GM12872 (cell line): Measurements from ENCODE around the gene PCDHB4.
A peak's percentile ranks its signal among the peaks of the same experiment; 100 is the strongest.

Experiments
- TF ChIP-seq, protein P1 (sequence below): IDR thresholded peaks from 3 replicates; pipeline ENCODE4 v1.5.1; 2011; ENCODE audit warnings: low read depth, mild to moderate bottlenecking, low read length, moderate library complexity; ENCODE audit not compliant: insufficient read depth

Gene PCDHB4

DNA sequence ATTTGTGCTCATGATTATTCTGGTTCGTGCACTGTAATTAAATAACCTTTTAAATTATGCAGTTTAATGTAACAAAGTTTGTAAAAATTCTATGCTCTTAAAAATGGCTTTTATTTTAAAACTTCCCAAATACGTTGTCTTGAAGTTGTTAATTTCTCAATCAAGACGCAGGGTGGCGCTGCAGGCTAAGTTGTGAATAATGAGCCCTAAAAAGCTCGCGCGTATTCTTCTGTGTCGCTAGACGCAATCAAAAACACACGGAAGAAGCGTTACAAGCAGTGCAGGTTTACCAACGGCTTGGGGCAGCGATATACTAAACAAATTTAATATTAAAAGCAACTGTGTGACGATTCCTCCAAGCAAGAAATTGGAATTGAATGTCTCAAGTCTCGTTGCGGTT lies at the start of gene PCDHB4:
TSS of gene PCDHB4 (plus strand) at position 256 of the 400 bp plus-strand sequence. CDS start 181 bp downstream, outside the sequence.
- TF ChIP-seq, protein P1, sequence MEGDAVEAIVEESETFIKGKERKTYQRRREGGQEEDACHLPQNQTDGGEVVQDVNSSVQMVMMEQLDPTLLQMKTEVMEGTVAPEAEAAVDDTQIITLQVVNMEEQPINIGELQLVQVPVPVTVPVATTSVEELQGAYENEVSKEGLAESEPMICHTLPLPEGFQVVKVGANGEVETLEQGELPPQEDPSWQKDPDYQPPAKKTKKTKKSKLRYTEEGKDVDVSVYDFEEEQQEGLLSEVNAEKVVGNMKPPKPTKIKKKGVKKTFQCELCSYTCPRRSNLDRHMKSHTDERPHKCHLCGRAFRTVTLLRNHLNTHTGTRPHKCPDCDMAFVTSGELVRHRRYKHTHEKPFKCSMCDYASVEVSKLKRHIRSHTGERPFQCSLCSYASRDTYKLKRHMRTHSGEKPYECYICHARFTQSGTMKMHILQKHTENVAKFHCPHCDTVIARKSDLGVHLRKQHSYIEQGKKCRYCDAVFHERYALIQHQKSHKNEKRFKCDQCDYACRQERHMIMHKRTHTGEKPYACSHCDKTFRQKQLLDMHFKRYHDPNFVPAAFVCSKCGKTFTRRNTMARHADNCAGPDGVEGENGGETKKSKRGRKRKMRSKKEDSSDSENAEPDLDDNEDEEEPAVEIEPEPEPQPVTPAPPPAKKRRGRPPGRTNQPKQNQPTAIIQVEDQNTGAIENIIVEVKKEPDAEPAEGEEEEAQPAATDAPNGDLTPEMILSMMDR: no peak

DNA sequence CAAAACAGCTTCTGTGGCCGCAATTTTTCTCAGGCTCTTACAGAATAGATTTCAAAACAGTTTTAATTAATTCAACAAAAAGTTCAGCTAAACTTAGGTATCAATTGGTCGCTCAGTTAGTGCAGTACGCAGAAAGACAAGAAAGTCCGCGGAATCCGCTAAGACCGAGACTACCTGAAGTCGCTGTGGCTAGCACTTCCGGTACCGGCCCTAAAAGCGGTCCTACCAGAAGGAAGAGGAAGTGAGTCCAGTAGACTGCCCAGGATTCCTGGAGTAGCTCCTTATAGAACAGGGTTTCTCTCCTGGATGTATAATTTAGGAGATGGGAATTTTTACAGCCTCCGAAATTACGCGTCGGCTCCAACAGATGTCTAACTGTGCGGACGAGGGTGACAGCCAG lies 43.8 kb upstream of the PCDHB4 start:
- TF ChIP-seq, protein P1: no peak

DNA sequence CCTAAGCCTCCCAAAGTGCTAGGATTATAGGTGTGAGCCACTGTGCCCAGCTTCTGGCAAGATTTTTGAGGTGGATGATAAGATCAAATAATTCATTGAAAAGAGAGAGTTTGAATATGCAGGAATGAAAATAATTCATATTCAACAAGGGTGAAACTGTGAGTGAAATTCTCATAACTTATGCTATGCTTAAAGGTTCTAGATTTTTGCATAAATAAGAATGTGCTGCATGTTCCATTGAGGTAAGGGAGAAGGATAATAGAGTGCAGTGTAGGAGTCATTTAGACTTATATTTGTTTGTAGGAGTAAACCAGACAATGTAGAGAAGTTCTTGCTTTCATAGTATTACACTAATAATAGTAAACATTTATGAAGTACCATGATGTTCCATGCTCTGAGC lies 39.4 kb upstream of the PCDHB4 start:
- TF ChIP-seq, protein P1: no peak

DNA sequence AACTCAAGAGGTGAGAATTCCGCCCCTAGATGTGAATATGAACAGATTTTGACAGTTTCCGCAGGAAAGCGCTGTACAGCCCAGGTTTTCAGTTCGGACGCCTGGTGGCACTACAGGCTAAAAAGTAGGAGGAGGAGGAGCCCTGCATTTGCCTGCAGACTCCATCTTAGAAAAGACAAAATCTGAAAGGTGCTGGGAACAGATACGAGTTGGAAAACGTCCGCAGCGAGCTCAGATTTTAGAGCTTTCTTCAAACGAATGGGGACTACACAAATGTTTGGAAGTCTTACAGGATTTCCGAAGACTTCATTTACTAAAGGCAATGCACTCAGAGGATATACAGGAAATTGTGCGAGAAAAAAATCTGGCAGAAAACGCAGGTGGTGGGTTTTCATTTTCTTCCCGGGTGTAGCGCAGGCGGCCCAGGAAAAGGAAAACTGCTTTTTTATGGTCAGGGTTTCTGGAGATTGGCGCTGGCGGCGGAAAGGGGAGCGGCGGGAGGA lies 37.1 kb upstream of the PCDHB4 start:
- TF ChIP-seq, protein P1: no peak

DNA sequence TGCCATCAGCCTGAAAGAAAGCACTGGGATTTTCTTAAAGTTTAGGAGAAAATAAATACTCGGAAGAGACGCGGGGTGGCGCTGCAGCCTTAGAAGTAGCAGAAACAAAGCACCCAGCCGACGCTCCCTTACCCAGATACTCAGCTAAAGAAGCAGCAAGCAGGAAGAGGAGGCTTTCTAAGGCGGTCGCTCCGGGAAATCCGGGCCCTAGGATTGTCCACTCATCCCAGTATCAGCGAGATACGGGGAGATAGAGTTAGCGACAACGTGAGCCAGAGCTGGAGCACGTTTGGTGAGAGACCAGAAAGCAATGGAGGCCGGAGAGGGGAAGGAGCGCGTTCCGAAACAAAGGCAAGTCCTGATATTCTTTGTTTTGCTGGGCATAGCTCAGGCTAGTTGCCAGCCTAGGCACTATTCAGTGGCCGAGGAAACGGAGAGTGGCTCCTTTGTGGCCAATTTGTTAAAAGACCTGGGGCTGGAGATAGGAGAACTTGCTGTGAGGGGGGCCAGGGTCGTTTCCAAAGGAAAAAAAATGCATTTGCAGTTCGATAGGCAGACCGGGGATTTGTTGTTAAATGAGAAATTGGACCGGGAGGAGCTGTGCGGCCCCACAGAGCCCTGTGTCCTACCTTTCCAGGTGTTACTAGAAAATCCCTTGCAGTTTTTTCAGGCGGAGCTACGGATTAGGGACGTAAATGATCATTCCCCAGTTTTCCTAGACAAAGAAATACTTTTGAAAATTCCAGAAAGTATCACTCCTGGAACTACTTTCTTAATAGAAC lies 26.9 kb upstream of the PCDHB4 start, which contains the start of gene PCDHB2:
TSS of gene PCDHB2 (plus strand) at position 135 of the 782 bp plus-strand sequence. CDS start at position 311, 176 bp downstream.
- TF ChIP-seq, protein P1: no peak

DNA sequence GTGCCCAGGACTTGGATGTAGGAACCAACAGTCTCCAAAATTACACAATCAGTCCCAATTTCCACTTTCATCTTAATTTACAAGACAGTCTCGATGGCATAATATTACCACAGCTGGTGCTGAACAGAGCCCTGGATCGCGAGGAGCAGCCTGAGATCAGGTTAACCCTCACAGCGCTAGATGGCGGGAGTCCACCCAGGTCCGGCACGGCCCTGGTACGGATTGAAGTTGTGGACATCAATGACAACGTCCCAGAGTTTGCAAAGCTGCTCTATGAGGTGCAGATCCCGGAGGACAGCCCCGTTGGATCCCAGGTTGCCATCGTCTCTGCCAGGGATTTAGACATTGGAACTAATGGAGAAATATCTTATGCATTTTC lies 26.4 kb upstream of the PCDHB4 start:
- TF ChIP-seq, protein P1: no peak

DNA sequence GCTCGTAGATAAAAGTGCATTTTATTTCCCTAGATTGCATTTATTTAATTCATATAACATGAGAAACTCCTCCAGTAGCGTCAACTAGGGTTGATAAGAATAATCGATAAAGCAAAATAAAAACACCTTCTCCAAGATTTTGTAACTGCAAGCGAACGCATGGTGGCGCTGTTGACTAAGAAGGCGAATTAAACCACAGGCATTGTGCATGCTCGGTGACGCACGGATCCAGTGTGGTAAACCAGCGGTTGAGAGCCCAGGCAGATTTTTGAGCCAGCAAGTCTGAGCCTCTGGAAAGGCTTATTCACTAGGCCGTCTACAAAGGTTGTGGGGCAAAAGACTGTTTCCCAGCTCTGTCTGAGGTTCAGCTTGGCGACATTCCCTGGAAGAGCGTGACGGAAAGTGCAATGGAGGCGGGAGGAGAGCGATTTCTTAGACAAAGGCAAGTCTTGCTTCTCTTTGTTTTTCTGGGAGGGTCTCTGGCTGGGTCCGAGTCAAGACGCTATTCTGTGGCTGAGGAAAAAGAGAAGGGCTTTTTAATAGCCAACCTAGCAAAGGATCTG lies 21.3 kb upstream of the PCDHB4 start, which contains the start of gene PCDHB3:
TSS of gene PCDHB3 (plus strand) at position 231 of the 563 bp plus-strand sequence. CDS start at position 408, 177 bp downstream.
- TF ChIP-seq, protein P1: peak; percentile 30; the same call in 1 of the 3 replicates
